Measurements from ENCODE around the gene SQSTM1.

The SQSTM1 gene

DNA sequence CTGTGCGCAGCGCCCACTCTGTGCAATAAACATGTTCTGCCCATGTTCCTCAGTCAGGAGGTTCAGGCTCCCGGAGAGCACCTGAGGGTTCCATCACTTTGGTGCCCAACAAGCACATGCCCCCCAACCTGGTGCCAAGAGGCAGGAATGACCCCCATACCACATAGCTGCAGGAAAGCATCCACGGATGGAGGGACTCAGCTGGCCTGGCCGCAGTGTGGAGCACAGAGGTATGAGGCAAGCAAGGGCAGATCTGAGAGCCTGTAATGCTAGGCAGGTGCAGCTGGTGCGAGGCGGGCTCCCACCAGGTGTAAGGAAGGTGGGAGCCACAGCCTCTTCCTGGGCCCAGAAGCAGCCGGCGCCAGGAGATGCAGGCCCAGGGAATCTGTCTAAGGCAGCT is 42.2 kb downstream of the SQSTM1 start:
- Mint-ChIP-seq H3K27me3 (ENCODE audit: low read depth) (no peaks in the 10 kb centered on the region), H3K27ac (no peak overlapping the region), H3K36me3 (ENCODE audit: low read depth) (peaks cover 28% of the 10 kb centered on the region), H3K4me3 (no peak overlapping the region), H3K4me1 (peaks cover 19% of the 10 kb centered on the region), H3K9me3 (no peaks in the 10 kb centered on the region)
- no peak for TF ChIP-seq CTCF (IDR thresholded peaks at IDR 0.05; ENCODE audit: unreplicated experiment in 3 of 3)

DNA sequence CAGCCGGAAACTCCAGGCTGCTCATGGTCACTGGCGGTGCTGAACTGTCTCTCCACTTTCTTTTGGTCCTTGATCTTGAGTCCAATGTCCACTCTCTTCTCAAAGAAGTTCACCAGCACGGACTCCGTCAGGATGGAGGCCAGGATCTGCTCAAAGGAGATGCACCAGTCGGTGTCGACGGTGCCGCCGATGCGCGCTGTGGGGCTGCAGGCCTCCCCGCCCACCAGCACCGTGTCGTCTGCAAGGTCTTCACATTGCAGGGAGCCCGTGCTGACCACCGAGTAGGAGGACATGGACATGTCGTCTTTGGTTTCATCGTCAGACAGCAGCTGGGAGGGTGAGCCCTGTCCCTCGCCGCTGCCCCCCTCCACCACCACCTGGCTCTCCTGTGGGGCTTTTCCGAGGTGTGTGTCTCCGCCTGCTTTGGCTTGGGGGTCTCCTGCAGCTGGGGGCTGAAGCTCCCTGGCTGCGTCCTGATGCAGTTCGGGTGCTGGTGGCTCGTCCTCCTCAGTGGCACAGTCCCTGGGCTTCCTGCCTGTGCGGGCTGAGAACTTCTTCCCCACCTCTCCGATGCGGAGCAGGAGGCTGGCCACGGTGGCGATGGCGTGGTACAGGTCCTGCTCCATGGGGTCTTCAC is 42.9 kb downstream of the SQSTM1 start:
- Mint-ChIP-seq H3K4me3 (no peak overlapping the region), H3K27me3 (ENCODE audit: low read depth) (no peaks in the 10 kb centered on the region), H3K4me1 (peaks cover 15% of the 10 kb centered on the region), H3K36me3 (ENCODE audit: low read depth) (peaks cover 32% of the 10 kb centered on the region), H3K27ac (no peak overlapping the region), H3K9me3 (no peaks in the 10 kb centered on the region)
- TF ChIP-seq CTCF (IDR thresholded peaks at IDR 0.05; ENCODE audit: unreplicated experiment in 3 of 3), result no peak

DNA sequence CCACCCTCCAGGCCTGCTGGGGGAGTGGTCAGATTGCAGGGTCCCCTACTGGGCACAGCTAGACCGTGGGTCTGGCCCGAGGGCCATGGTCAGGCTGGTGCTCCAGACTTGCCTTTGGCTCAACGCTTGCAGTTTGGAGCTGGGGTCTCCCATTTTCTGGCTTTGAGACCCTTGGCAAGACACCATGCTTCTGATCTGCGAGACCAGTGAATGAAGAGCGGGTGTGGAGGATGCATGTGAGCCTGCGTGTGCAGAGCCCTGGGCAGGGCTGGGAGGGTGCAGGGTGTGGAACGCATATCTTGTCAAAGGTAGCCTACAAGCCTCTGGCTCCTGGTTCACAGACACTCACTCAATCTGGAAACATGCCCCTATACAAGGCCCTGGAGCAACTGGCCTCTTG is 44.0 kb downstream of the SQSTM1 start:
- no peaks in the 10 kb centered on the region for H3K27me3 Mint-ChIP-seq (ENCODE audit: low read depth)
- no peaks in the 10 kb centered on the region for H3K9me3 Mint-ChIP-seq
- peaks cover 32% of the 10 kb centered on the region for H3K36me3 Mint-ChIP-seq (ENCODE audit: low read depth)
- TF ChIP-seq CTCF (IDR thresholded peaks at IDR 0.05; ENCODE audit: unreplicated experiment in 3 of 3), result no peak
- peaks cover 10% of the 10 kb centered on the region for H3K4me1 Mint-ChIP-seq
- no peak overlapping the region for H3K4me3 Mint-ChIP-seq
- H3K27ac Mint-ChIP-seq, result no peak overlapping the region

GRCh38 chr5:179865491-179866240 is 45.0 kb downstream of the SQSTM1 start:
- TF ChIP-seq CTCF (IDR thresholded peaks at IDR 0.05; ENCODE audit: unreplicated experiment in 3 of 3), result no peak
- H3K4me3 Mint-ChIP-seq, result no peak overlapping the region
- H3K27me3 Mint-ChIP-seq (ENCODE audit: low read depth), result no peaks in the 10 kb centered on the region
- H3K9me3 Mint-ChIP-seq, result no peaks in the 10 kb centered on the region
- peaks cover 3% of the 10 kb centered on the region for H3K4me1 Mint-ChIP-seq
- H3K27ac Mint-ChIP-seq, result no peak overlapping the region
- H3K36me3 Mint-ChIP-seq (ENCODE audit: low read depth), result peaks cover 34% of the 10 kb centered on the region

DNA sequence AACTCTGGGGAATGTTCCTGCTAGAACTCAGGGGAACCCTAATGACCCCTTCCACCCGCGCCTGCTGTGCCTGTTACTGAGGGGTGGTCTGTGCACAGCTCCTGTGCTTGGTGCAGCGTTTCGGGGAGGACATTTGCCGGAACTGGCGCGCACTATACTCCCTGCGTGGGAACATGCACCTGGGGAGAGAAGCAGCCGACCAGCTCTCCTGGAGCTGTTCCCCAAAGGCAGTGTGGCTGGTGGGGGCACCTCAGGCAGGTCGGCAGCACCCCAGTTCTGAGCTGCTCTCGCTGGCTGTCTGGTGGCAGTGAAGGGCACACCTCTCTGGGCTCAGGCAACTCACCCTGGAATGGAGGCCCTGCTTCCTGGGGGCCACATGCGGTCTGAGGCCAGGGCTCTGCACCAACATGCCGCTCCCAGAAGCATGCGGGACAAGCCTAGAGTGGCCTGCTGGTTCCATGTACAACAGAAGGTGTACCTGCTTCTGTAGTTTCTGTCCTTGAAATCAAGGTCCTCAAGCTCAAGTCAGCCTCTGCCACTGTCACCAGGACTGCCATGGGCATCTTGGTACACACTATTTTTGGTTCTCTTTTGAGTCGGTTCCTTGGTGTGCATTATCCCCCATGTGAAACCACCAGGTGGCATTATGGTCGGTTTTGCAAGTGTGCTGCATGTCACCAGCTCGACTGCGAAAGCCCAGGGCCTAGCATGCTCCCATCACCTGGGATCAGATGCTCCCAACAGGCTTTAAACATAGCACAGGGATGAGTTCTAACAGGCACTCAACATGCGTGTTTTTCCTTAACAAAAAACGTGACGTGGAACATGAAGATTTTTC is 45.8 kb downstream of the SQSTM1 start:
- Mint-ChIP-seq H3K4me1 (peaks cover 10% of the 10 kb centered on the region), H3K27me3 (ENCODE audit: low read depth) (no peaks in the 10 kb centered on the region), H3K36me3 (ENCODE audit: low read depth) (peaks cover 41% of the 10 kb centered on the region), H3K27ac (peak overlapping the region in 2 of 3 experiments; percentile 51 to 74), H3K4me3 (no peak overlapping the region), H3K9me3 (no peaks in the 10 kb centered on the region)
- TF ChIP-seq CTCF (IDR thresholded peaks at IDR 0.05; ENCODE audit: unreplicated experiment in 3 of 3), result no peak
